Spleen (tissue), 7 donors: Measurements from ENCODE around the gene SLC30A1.

Source experiments
- CTCF ChIP-seq, 11 experiments: fragments of 200-600 bp in 7 of 11; fragments of 450-650 bp in 4 of 11; sonication (generic) in 4 of 11; IDR thresholded peaks in 8 of 11; conservative IDR thresholded peaks in 3 of 11; 1 replicate in 7 of 11; 2 replicates in 4 of 11; pipeline versions ENCODE4 v1.4.0 to v1.8.0; 2016 to 2021; ENCODE audit warnings: antibody characterized with exemption in 11 of 11, inconsistent platforms in 4 of 11, mild to moderate bottlenecking in 1 of 11
- POLR2A ChIP-seq, 3 donors: fragments of 450-650 bp; IDR thresholded peaks; one replicate each; pipeline ENCODE4 v1.5.1; 2017; ENCODE audit warnings: antibody characterized with exemption in 3 of 3, mild to moderate bottlenecking in 1 of 3
- donor health status: DM: no; HTN: no; CAD: no; lungs with moderate emphysema.
- donor health status: DM: no; HTN: no; CAD: no.
- donor health status: DM: no; HTN: no; CAD: no.

GRCh38 chr1:211526101-211526500 lies 52.9 kb downstream of the SLC30A1 start:
- no peak for TF ChIP-seq CTCF (IDR thresholded peaks at IDR 0.05 in 8 of 11, conservative IDR thresholded peaks at IDR 0.05 in 3 of 11)
- TF ChIP-seq POLR2A (IDR thresholded peaks at IDR 0.05), result no peak
